ENCODE results near the gene MYBPC1. TPM values are rescaled to one million over a fixed set of nuclear protein-coding genes. Genes with fewer than 3 reads are reported as not detected.
"Not testable (repeated sequence)": the region's sequence is repeated elsewhere in the genome, so short reads cannot be mapped to it uniquely, and the experiment has no call there.

Gene MYBPC1
- total and polyA plus RNA-seq, 2 donors (not counting 1 experiment from before 2014, with no cell fraction given) = not detected

- DNase-seq = no peak
Measured at GRCh38 chr12:101655393-101655792, 60.6 kb downstream of the MYBPC1 start.

GRCh38 chr12:101660662-101661061, 65.9 kb downstream of the MYBPC1 start:
- H3K79me2 ChIP-seq (ENCODE audit: control insufficient read depth, insufficient read depth, low read length); H3K27ac Mint-ChIP-seq; H4K20me1 ChIP-seq (ENCODE audit: control insufficient read depth, insufficient read depth, low read length, poor library complexity, severe bottlenecking); H2AFZ ChIP-seq (ENCODE audit: insufficient read depth, low read depth, low read length, poor library complexity, severe bottlenecking); POLR2A ChIA-PET; H3K9me3 Mint-ChIP-seq (ENCODE audit: insufficient read depth); H3K9me3 ChIP-seq (ENCODE audit: control extremely low read depth in 1 of 3, control insufficient read depth in 2 of 3, insufficient read depth in 1 of 3, low read length in 2 of 3); H3K27ac ChIP-seq (ENCODE audit: low read length in 2 of 2); H3K4me3 Mint-ChIP-seq; intact Hi-C loops (cut with micrococcal nuclease); H3K4me3 ChIP-seq (ENCODE audit: control extremely low read depth in 1 of 5, extremely low read depth in 1 of 5, insufficient read depth in 1 of 5, low read depth in 2 of 5, low read length in 4 of 5); H3K4me1 ChIP-seq (ENCODE audit: control insufficient read depth in 2 of 2, insufficient read depth in 2 of 2, low read length in 2 of 2); H3K9ac ChIP-seq (ENCODE audit: low read length); H3K27me3 ChIP-seq (replicated peaks in 1 of 4; ENCODE audit: control extremely low read depth in 1 of 4, control insufficient read depth in 3 of 4, insufficient read depth in 4 of 4, low read length in 3 of 4); H3K36me3 ChIP-seq (replicated peaks in 1 of 2; ENCODE audit: control extremely low read depth in 1 of 2, control insufficient read depth in 1 of 2, extremely low read depth in 1 of 2, insufficient read depth in 2 of 2, low read length in 1 of 2); H3K27me3 Mint-ChIP-seq; H3K4me2 ChIP-seq (replicated peaks; ENCODE audit: low read depth, low read length, poor library complexity, severe bottlenecking): not testable (repeated sequence)
- ATAC-seq (ENCODE audit: low read depth) (peak; percentile 53), DNase-seq (peak; percentile 23)
- CTCF ChIA-PET = interaction anchor here (0.9 to 1.4 kb wide), 2 partner anchors 10 to 99 kb away, joined by 3 to 6 read pairs; no protein-coding TSS in a partner anchor
- peaks cover 12% of the 10 kb centered on the region for H3K4me1 Mint-ChIP-seq
- no CpG with 5 or more reads among the region's 2 CpGs for WGBS (ENCODE audit: insufficient coverage)

More at GRCh38 chr12:101655393-101655792, 60.6 kb downstream of the MYBPC1 start:
- Histone ChIP-seq H3K27ac (ENCODE audit: low read length in 2 of 2) (no peak overlapping the region), H3K4me1 (ENCODE audit: control insufficient read depth in 2 of 2, insufficient read depth in 2 of 2, low read length in 2 of 2) (peaks cover 12 to 18% of the 10 kb centered on the region in 2 donors), H3K9ac (ENCODE audit: low read length) (no peak overlapping the region), H3K4me3 (ENCODE audit: control extremely low read depth in 1 of 5, extremely low read depth in 1 of 5, insufficient read depth in 1 of 5, low read depth in 2 of 5, low read length in 4 of 5) (no peak overlapping the region), H3K9me3 (ENCODE audit: control extremely low read depth in 1 of 3, control insufficient read depth in 2 of 3, insufficient read depth in 1 of 3, low read length in 2 of 3) (peaks cover 0 to 5% (median 2%) of the 10 kb centered on the region in 3 donors), H2AFZ (ENCODE audit: insufficient read depth, low read depth, low read length, poor library complexity, severe bottlenecking) (no peak overlapping the region), H4K20me1 (ENCODE audit: control insufficient read depth, insufficient read depth, low read length, poor library complexity, severe bottlenecking) (no peaks in the 10 kb centered on the region), H3K4me2 (replicated peaks; ENCODE audit: low read depth, low read length, poor library complexity, severe bottlenecking) (no peak overlapping the region), H3K36me3 (replicated peaks in 1 of 2; ENCODE audit: control extremely low read depth in 1 of 2, control insufficient read depth in 1 of 2, extremely low read depth in 1 of 2, insufficient read depth in 2 of 2, low read length in 1 of 2) (no peaks in the 10 kb centered on the region), H3K27me3 (replicated peaks in 1 of 4; ENCODE audit: control extremely low read depth in 1 of 4, control insufficient read depth in 3 of 4, insufficient read depth in 4 of 4, low read length in 3 of 4) (no peaks in the 10 kb centered on the region), H3K79me2 (ENCODE audit: control insufficient read depth, insufficient read depth, low read length) (no peaks in the 10 kb centered on the region)
- intact Hi-C loops (cut with micrococcal nuclease) = loop anchor here (5.0 kb wide), 1 partner anchor 42 kb away; the partner anchor contains the start of gene CHPT1
- ATAC-seq (ENCODE audit: low read depth) = no peak
- Mint-ChIP-seq H3K4me3 (no peak overlapping the region), H3K27ac (no peak overlapping the region), H3K9me3 (ENCODE audit: insufficient read depth) (peaks cover 4% of the 10 kb centered on the region), H3K4me1 (peaks cover 22% of the 10 kb centered on the region), H3K27me3 (peaks cover 3% of the 10 kb centered on the region)
- TF ChIP-seq, protein P1, sequence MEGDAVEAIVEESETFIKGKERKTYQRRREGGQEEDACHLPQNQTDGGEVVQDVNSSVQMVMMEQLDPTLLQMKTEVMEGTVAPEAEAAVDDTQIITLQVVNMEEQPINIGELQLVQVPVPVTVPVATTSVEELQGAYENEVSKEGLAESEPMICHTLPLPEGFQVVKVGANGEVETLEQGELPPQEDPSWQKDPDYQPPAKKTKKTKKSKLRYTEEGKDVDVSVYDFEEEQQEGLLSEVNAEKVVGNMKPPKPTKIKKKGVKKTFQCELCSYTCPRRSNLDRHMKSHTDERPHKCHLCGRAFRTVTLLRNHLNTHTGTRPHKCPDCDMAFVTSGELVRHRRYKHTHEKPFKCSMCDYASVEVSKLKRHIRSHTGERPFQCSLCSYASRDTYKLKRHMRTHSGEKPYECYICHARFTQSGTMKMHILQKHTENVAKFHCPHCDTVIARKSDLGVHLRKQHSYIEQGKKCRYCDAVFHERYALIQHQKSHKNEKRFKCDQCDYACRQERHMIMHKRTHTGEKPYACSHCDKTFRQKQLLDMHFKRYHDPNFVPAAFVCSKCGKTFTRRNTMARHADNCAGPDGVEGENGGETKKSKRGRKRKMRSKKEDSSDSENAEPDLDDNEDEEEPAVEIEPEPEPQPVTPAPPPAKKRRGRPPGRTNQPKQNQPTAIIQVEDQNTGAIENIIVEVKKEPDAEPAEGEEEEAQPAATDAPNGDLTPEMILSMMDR (IDR thresholded peaks at IDR 0.05) = no peak
- TF ChIP-seq EZH2 (IDR thresholded peaks at IDR 0.05; ENCODE audit: borderline replicate concordance, insufficient read depth, low read depth, low read length, poor library complexity, severe bottlenecking) = no peak
- POLR2A ChIA-PET = interaction anchor here (0.9 kb wide), 1 partner anchor 88 kb away, joined by 3 read pairs; no protein-coding TSS in a partner anchor
- CTCF ChIA-PET = interaction anchor here (1.4 kb wide), 1 partner anchor 11 kb away, joined by 4 read pairs; no protein-coding TSS in a partner anchor
- no CpG with 5 or more reads among the region's 2 CpGs for WGBS (ENCODE audit: insufficient coverage)
